Erythroblast (primary cell): ENCODE results near the gene SARDH.

Source experiments
- DNase-seq, 2 experiments: peaks; one replicate each; lab custom pipeline; 2025; lab: John Stamatoyannopoulos, UW
- GATA1 ChIP-seq: IDR thresholded peaks from 2 replicates; pipeline ENCODE4 v1.6.1; 2011; ENCODE audit warnings: low read depth, mild to moderate bottlenecking, control low read depth, low read length, moderate library complexity
- POLR2A ChIP-seq: IDR thresholded peaks from 2 replicates; pipeline ENCODE4 v1.6.1; 2011; ENCODE audit warnings: mild to moderate bottlenecking, low read length

Gene SARDH

DNA sequence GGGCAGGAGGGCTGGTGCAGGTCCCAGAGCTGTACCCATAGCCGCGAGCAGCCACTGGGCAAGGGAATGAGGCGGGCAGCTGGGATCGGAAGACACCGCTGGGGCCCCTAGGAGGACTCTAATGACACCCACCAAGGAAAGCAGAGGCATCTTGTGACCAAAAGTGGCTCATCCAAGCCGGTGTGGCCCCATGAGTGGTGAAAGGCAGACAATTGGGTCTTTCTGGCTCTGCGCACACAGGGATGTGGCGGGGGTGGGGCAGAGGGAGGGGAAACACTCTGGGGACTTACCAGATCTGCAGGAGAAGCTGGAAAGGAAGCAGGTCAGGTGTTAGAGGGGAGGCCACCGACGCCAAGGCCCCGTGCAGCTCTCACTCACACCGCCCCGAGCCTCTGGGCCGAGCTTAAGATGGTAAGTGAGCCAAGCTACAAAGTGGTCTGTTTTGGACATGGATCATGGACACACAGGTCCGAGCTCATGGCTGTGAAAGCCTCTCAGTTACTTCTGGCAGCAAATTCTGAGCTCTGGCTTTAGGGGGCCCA, 42.3 kb upstream of the SARDH start:
- no peak for DNase-seq
- no peak for TF ChIP-seq POLR2A
- TF ChIP-seq GATA1: no peak

- DNase-seq: no peak
- no peak for TF ChIP-seq GATA1
Observed at GRCh38 chr9:133779516-133780403, 41.6 kb upstream of the SARDH start.

DNA sequence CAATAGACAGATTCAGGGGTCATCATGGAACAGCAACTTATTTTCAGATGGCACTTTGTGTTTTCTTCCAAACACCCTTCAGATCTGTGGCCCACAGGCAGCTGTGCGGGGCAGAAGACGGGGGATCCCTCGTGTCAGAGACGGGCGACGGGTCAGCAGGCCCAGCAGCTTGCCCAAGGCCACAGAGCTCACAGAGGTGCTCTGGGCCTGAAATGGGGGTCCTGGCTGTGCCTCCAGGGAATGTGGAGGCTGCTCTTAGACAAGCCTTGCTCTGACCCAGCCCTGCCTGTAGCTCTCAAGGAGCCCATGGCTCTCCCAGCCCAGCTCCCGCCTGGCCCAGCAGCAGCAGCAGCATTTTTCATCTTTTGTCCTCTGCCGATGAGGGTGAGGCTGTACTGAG, 40.9 kb upstream of the SARDH start:
- no peak for DNase-seq
- TF ChIP-seq GATA1 (no peak), POLR2A (no peak)

DNA sequence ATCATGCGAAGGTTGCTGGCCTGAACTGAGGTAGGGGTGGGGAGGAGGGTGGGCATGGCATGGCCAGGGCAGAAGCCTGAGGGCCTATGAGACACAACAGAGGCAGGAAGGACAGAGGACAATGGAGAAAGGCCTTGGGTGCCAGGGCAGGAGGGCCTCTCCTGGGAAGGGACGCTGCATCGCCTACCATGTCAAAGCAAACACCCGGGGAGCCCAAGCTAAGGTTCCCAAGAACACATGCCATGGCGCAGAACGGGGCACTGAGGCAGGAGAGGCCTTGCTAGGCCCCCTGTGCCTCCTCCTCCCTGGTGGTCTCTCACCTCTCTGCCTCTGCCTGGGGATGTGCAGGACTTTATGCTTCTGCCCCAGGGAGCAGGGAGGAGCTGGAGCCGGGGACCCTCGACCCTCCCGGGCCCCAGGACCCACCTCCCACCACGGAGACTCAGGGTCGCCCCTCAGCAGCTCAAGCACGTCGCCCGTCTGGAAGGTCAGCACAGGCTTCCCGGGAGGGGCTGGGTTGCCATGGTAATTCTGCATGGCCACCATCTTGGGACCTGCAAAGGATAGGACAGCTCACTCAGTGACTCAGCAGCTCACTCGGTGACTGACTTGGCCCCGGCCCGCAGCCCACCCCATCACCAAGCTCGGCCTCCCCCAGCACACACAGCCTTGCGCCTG, 40.3 kb upstream of the SARDH start:
- no peak for DNase-seq
- TF ChIP-seq POLR2A (no peak), GATA1 (no peak)

GRCh38 chr9:133777871-133778270, 39.7 kb upstream of the SARDH start:
- TF ChIP-seq POLR2A (no peak), GATA1 (no peak)
- DNase-seq: no peak

- DNase-seq: no peak
- TF ChIP-seq GATA1 (no peak), POLR2A (no peak)
Observed at GRCh38 chr9:133777068-133777791, 39.1 kb upstream of the SARDH start.

- TF ChIP-seq POLR2A (no peak), GATA1 (no peak)
- DNase-seq: no peak
Observed at GRCh38 chr9:133775951-133776905, 38.1 kb upstream of the SARDH start.

GRCh38 chr9:133775291-133775690, 37.1 kb upstream of the SARDH start:
- no peak for DNase-seq
- TF ChIP-seq GATA1 (no peak), POLR2A (no peak)

GRCh38 chr9:133774799-133775198, 36.6 kb upstream of the SARDH start:
- TF ChIP-seq POLR2A: no peak
- no peak for TF ChIP-seq GATA1
- no peak for DNase-seq

DNA sequence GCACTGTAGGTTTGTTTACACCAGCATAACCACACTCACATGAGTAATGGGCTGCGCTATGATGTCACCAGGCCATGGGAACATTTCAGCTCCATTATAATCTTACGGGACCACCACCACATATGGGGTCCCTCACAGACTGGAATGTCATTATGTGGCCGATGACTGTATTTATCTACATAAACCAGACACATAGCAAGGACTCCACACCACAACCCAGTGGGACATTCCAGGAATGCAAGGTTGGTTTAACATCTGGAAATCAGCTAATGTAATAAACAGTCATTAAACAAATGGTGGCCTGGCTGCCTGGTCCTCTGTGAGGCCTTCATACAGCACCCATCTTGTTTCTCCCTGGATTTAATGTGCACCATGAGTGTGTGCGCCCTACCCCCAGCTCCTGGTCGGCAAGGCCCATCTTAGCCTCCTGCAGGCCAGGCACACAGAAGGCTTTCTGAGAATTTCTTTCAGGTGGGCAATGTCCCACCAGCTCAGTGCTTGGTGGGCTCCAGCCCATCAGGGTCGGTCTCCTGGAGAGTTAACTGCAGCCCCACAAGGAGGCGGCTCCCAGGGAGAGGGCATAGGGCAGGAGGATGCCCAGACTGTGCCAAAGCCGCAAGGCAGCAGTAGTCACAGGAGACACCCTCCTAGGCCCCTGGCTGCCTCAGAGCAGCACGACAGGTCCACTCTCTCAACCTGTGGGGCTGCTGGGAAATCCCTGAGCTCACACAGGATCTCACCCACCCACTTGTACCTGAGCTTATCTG, 35.9 kb upstream of the SARDH start:
- DNase-seq: no peak
- TF ChIP-seq GATA1 (no peak), POLR2A (no peak)

DNA sequence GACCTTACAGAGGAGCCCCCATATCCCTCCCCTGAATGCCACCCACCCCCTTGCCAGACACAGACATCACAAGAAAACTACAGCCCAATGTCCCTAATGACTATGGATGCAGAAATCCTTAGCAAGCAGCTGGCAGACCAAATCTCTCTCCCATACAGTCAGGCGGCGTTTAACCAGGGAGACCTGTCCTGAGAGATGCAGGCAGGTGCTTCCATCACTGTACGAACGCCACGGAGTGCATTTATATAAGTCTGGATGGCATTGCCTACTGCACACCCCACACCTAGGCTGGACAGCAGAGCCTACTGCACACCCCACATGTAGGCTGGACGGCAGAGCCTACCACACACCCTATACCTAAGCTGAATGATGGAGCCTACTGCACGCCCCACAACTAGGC, 34.4 kb upstream of the SARDH start:
- no peak for DNase-seq
- no peak for TF ChIP-seq POLR2A
- no peak for TF ChIP-seq GATA1
